Keratinocyte (primary cell): ENCODE data around the gene BIN2.

ENCODE experiments used
- CTCF ChIP-seq, 3 experiments: IDR thresholded peaks in 1 of 3; conservative IDR thresholded peaks in 1 of 3; optimal IDR thresholded peaks in 1 of 3; 2 replicates in 2 of 3; 3 replicates in 1 of 3; pipeline versions ENCODE3 to v1.5.1; 2011; ENCODE audit warnings: low read length in 3 of 3, mild to moderate bottlenecking in 3 of 3, moderate library complexity in 2 of 3, control low read depth in 1 of 3, inconsistent platforms in 1 of 3; ENCODE audit not compliant: insufficient read depth in 2 of 3; ENCODE audit errors: extremely low read depth in 1 of 3
- EZH2 ChIP-seq: IDR thresholded peaks from one replicate; pipeline ENCODE4 v1.6.1; 2012; ENCODE audit warnings: inconsistent platforms, mild to moderate bottlenecking, low read length, moderate library complexity

GRCh38 chr12:51307655-51308593 is 16.1 kb downstream of the BIN2 start:
- no peak for TF ChIP-seq CTCF (optimal IDR thresholded peaks at IDR 0.05 in 1 of 3, IDR thresholded peaks at IDR 0.05 in 1 of 3, conservative IDR thresholded peaks at IDR 0.05 in 1 of 3; ENCODE audit: extremely low read depth in 1 of 3, insufficient read depth in 2 of 3, low read length in 3 of 3)
- TF ChIP-seq EZH2: no peak
